IPS-11a (cell line): ENCODE measurements around the gene ARL15.

ENCODE experiments used
- H3K4me3 ChIP-seq: one replicate; pipeline ENCODE4 v1.5.1; 2013; ENCODE audit warnings: low read depth, low read length, control low read depth

The ARL15 gene

DNA sequence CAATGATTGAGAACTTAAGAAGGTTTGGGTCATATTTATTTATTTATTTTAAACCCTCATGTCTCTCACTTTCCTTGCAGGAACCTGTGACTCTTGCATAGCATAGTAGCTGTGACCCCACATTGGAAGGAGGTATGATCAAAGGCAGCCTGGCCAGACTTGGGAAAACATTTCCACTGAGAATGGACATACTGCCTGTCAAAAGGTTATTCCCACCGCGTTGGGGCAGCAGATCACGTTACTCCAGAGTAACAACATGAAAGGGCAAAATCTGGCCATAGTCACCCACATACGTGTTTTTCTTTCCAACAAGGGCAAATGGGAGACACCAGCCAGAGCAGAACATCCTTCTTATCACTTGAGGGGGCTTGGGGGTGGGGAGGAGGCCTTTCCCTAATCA, 95.7 kb downstream of the ARL15 start:
- no peak overlapping the region for H3K4me3 ChIP-seq

DNA sequence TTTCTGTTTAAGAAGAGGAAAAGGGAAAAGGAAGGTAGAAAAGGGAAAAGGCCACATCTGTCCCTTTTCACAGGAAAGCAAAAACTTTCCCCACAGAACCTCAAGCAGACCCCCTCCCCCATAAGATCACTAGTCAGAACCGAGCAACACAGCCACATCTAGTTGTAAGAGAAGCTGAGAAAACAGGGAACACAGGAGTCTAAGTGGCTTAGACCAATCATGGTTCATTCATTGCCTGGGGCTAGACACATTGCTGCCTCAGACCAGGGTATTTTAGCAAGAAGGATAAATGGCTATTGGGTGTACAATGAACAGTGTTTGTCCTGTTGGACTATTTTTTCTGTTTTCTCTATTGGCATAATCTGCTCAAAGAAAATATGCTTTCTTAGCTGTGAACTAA, 98.0 kb downstream of the ARL15 start:
- no peak overlapping the region for H3K4me3 ChIP-seq

DNA sequence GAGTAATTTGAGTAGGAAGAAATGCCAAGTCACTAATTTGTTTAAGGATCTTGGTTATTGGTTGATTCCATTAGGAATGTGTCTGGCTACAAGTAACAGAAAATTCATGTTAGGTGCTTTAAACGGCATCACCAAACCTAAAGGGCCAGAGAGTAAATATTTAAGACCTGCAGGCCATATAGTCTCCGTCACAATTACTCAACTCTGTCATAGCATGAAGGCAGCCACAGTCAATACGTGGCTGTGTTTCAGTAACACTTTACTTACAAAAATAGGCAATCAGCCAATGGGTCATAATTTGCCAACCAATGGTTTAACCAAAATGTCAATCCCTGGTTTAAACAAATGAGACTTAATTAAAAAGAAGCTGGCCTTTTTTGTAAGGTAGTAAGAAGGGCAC, 98.5 kb downstream of the ARL15 start:
- H3K4me3 ChIP-seq: no peak overlapping the region

DNA sequence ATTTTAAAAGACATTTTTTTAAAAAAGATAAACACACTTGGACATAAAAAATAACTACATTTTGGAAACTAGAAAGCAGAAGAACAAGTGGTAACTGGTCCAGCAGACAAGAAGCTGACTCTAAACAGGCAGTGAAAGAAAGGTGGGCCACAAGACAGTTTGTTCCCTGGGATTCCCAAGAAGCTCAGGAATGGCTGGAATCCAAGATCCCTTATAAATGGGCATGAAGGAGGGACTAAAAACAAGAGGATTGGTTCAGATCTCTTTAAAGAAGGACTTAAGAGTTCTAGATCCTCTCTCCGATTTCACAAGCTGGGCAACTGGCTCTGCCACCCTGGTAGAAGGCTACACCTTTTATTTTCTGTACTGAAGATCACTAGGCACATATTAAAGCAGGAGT, 102.8 kb downstream of the ARL15 start:
- H3K4me3 ChIP-seq: no peak overlapping the region

DNA sequence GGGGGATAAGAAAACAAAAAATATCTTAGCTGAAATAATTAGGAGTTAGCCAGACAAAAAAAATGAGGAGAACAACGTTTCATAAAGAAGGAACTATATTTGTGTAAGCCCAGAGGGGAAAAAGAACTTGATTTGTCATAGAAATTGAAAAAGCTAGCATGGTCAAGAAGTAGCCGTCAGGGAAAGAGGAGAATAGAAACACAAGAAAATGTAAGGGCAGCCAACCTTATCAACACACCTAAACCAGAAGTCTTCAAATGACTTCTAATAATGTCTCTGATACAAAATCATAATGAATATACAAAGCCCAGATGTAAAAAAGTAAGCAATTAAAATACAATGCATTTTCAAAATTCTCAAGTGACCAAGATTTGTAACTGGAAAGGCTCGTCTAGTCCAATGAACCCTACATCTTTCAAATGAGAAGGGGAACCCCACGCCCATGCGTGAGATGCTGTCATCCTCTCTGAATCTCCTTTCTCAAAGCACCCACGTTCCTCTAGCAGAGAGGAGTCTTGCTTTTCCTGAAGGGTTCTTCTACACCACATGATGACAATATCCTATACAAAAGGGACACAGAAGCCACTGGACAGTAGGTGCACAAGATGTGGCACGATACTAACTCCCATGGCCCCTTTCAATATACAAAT, 103.7 kb downstream of the ARL15 start:
- no peak overlapping the region for H3K4me3 ChIP-seq

DNA sequence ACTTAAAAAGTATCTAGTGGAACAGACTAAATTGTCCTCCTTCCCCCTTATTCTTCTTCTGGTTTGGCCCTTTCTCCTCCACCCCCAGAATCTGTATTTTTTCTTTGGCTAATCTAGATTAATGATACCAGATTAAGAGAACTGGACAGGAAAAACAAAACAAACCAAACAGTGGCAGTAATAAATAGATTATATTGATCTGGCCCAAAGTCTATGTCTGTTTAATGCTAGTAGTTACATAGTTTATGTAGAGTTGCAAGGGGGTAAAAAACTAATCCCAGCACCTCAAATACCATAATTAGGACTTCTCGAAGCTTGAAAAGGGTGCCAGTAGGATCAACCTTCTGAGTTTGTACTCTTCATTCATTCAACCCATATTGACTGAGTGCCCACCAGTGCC, 104.5 kb downstream of the ARL15 start:
- no peak overlapping the region for H3K4me3 ChIP-seq

DNA sequence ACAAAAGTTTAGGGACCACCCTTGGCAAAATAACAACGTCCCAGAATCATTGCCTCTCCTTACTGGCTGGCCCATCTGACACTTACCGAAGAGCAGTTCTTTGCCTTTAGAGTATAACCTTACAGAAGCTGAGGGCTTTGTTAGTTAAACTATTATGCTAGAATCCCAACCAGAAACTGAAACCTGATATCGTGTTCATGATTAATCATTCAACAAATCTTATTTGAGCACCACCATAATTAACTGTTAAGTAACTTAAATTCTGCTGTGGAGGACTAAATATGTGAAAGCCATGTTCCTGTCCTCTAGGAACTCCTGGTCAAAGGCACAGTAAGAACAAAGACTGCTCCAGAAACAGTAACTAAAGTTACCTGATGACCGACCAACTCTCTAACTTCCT, 104.9 kb downstream of the ARL15 start:
- H3K4me3 ChIP-seq: no peak overlapping the region

DNA sequence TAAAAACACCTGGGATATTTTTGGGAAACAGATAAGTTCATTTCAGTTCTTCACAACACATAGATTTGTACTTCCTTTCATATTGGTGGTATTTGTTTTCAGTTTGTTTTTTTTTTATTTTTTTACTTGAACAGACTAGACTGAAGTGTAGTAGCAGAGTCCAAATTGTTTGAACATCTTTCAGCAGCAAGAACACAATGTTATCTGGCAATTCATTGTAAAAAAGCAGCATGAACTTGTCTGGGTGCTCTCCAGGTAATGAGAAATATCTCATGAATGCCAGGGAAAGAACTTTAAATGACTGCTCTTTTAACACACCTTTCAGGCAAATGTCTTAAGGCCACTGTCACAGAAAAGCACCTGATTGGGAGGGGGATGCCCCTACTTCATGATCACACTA, 113.4 kb downstream of the ARL15 start:
- H3K4me3 ChIP-seq: no peak overlapping the region

DNA sequence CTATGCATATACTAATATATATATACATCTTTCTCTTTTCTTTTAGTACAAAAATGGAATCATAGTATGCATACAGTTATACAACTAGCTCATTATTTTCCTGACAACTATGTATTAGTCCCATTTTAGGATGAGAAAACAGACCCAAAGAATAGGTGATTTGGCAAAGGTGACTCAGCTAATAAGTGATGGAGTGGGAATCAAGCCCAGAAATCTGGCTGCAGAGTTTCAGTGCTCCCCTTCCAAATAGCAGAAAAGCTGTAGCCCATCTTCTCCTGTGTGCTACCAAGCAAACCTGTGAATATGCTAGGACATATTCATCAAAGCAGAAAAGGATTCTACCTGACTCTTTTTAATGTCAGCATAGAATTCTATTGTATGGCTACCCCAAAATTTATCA, 114.7 kb downstream of the ARL15 start:
- no peak overlapping the region for H3K4me3 ChIP-seq

DNA sequence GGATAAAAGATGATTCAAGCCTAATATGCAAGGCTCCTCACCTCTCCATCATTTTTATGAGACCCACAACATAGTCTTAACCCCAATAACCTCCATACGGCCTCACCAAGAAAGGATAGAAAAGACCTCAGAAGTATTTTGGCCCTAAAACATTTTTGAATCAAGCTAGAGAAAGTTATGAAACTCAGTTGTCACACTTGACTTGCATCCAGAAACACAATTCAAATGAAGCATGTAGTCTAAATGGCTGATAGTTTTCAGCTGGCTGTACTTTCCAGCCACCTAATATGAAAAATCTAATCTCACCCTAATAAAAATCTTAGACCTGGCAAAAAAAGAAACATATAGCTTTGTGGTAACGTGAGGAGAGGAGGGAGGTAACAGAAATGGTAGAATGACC, 116.1 kb downstream of the ARL15 start:
- no peak overlapping the region for H3K4me3 ChIP-seq

DNA sequence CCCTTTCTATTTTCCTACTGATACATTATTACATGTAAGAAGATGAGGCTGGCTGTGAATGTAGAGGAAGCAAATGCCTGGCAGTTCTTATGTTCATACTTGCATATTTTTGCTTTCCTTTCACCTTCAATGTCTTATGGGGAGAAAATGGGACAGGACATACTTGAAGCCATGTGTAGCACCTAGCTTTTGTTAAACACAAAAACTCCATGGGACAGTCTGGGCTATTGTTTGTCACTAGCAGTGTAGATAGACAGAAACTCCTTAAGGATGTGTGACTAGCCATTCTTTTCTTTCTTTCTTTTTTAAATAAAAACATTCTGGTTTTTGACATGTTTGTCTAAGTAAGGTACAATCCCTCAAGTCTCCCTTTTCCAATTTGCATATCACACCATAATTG, 122.7 kb downstream of the ARL15 start:
- no peak overlapping the region for H3K4me3 ChIP-seq

DNA sequence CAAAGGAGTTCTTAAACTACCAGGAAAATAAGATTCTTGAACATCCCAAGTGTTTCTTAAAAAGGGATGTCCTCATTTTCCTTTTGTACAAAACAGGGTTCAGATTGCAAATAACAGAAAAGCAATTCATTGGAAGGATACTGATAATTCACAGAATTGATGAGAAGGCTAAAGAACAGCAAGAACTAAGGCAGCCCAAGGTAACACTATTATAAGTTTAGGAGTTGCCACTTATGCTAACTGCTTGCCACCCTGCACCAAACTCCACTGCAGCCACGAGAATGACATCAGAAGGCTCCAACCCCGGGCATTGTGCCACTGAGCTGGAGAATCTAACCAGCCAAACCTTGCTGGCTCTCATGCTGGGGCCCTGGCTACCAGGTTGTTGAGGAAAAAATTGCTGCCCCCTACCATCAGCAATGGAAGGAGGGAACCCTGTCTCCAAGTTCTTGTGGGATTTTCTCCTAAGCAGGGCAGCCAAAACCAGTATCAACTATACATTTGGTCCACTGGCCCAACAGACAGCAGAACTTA, 123.4 kb downstream of the ARL15 start:
- no peak overlapping the region for H3K4me3 ChIP-seq

DNA sequence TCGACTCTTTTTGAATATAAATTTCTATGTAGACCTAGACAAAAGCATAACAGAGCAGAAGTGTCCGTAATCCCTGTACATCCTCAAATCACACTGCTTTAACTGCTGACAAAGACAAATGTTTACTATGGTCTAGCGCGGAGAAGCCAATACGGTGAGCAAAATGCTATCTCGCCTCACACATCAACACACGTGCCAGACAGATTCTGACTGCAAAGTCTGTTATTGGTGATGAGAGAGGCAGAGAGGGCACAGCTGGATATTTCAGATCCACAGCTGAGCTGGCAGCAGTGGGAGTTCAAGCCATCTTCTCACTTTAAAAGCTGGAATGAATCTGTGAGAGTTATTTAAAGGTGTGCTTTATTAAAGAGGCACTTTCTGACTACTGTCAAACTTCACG, 124.3 kb downstream of the ARL15 start:
- H3K4me3 ChIP-seq: no peak overlapping the region

DNA sequence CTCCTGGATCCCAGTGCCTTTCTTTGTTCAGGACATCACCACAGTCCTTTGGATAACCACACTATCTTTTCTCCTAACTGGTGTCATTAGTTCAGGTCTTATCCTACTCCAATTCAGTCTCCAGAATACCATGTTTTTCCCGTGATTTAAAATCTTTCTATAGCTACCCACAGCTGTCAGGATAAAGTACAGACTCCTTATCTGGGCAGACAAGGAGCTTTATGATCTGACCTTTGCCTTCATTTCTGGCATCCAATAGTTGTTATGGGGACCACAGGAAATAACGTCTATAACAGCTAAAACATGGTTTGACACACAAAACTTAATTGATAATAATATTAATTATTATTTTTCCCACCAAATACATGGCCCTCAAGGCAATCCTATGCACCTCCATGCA, 125.6 kb downstream of the ARL15 start:
- no peak overlapping the region for H3K4me3 ChIP-seq

DNA sequence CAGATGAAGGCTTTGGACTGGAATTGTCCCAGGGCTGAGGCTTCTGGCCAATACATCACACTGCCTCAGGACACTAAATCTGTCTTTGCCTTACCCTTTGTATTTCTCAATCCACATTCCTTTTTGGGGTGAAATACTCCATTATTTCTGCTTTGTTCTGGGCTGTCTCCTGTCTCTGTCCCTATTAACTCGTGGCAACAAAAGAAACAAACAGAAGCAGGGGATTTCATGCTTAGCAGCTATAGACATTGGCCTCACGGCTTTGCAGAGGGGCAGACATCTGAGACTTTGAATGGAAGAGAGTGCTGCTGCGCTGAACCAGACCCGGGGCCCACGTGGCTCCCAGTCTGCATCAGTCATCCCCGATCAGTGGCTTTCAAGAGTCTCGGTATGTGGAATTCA, 129.7 kb downstream of the ARL15 start:
- H3K4me3 ChIP-seq: no peak overlapping the region

DNA sequence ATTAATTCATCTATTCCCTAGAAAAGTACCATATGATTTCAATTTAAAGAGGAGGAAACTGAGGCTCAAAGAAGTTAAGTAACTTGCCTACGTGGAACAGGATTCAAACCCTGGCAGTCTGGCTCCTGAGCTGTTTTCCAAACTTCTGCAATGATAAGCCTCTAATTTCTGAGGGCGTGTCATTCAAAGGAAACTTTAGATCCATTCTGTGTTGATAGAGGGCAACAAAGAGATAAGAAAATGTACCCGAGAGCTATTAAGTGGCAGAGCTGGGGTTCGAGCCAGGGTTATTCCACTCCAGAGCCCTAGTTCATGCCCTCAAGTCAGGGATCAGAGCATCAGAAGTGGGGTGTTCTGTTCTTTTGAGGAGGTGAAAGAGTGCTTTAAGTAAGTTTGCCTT, 131.4 kb downstream of the ARL15 start:
- H3K4me3 ChIP-seq: no peak overlapping the region

DNA sequence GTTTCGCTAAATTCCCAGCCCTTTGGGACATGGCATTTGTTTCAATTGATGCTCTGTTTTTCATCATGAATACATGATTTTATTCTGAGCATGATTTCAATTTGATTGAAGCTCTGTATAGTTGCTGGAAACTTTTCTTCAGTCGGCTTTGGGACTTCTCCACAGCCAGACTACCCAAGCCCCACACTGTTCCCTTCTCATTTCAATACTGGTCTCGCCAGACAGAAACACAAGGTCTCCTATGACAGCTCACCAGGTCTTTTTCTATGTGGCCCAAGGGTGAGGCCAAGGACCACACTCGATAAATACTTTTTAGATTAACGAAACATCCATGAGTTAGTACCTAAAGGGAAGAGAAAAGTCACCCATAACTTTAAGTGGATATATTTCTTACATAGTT, 132.2 kb downstream of the ARL15 start:
- no peak overlapping the region for H3K4me3 ChIP-seq

DNA sequence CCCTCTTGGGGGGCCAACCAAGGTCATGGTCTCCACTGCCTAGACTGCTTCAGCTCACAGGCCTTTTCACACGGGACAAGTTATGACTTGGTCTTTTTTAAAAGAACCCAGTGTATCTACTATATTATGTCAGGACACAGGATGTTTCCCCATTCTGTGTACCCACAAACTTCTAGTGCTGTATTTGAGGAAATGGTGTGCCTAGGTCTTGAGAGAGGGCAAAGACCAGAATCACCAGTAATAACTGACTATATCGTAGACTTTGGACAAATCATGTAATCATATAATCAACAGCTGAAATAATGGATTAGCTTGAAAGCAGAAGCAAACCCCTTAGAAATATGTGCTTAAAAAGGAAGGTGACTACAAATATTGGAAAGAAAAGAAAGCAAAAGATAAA, 133.3 kb downstream of the ARL15 start:
- H3K4me3 ChIP-seq: no peak overlapping the region

DNA sequence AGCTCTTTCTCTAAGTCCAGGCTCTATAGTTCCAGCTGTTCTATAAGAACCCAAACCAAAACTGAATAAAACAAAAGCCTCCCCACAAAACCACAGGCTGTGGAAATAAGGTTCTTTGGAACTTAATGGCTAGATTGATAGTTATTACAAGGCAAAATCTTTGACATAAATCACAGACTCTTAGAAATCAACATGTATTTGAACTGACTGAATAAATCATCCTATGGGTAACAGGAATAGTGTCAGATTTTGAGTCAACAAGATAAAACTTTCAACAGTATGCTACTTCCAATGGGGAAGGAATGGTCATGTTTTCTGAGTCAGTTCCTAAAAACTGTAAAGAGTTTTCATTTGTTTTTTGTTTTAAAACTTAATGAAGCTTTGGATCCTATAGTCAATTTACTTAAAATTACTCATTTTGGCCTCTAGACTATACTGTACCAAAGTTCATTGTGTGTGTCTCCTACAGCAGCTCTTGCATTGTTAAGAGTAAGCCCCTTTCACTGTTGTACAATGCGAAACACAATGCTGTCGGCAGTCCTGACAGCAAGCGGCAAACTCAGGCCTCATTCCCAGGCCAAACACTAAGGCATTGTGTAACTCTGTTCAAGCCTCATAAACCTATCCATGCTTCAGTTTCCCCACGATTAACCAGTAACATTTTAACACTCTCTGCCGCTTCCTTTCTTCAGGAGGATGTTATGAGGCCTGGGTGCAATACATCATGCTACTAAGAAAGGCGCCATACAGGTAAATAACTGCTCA, 134.1 kb downstream of the ARL15 start:
- no peak overlapping the region for H3K4me3 ChIP-seq

DNA sequence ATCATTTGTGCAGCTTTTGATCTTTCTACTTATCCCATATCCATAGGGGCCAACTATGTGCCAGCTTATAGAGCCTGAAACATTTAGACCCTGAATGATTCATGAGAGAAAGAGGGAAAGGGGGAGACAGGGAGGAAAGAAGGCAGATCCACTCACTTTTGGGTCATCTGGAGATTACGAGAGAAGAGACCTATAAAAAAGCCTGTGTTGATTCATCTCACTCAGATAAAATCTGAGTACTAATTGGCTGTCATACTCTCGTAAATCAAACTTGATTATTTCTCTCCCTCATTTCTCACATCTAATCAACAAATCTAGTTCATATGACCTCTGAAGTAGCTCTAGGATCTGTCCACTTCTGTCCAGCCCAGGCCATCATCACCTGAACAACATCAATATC, 137.1 kb downstream of the ARL15 start:
- H3K4me3 ChIP-seq: no peak overlapping the region

DNA sequence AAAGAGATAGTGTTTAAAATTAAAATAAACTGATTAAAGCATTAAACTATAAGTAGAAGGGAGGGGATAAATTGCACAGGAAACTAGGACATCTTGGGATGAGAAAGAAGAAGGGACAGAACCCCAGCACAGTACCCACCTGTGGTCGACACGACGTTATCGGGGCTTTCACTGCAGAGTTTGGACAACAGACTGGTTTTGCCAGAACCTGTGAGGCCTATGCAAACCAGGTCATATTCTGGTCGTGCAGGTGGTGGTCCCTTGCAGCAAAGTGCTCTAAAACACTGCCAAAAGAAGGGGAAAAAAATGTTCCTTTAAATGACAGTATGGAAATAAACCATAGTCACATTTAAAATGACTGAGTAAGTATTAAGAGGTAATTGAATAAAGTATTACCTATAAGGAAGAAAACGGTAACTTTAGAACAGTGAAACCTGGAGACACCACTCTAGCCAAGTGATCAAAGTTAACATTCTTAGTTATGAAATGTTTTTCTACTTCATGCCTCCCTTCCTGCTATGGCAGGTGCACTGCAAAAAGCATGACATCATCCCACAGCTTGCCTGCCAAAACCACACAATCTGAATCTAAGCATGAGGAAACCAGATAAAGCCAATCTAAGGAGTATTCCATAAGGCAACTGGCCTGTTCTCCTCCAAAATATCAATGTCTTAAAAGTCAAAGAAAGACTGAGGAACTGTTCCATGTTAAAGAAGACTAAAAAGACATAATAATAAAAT, 138.6 kb downstream of the ARL15 start:
- H3K4me3 ChIP-seq: no peak overlapping the region

DNA sequence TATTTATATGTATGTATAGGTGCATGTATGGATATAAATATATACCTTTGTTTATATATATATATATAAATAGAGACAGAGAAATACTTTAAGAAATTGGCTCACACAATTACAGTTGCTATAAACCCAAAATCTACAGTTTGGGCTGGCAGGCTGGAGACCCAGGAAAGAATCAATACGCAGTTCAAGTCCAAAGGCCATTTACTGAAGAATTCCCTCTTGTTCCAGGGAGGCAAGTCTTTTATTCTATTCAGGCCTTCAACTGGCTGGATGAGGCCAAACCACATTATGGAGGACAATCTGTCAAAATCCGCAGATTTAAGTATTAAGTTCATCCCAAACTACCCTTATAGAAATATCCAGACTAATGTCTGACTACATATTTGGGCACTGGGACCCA, 144.7 kb downstream of the ARL15 start:
- no peak overlapping the region for H3K4me3 ChIP-seq
